Fibroblast of skin of right biceps (primary cell): ENCODE measurements around the gene POLG2.

Experiments
- DNase-seq: peaks from one replicate; pipeline ENCODE4 v3.0.0-alpha.2; 2013

The POLG2 gene

DNA sequence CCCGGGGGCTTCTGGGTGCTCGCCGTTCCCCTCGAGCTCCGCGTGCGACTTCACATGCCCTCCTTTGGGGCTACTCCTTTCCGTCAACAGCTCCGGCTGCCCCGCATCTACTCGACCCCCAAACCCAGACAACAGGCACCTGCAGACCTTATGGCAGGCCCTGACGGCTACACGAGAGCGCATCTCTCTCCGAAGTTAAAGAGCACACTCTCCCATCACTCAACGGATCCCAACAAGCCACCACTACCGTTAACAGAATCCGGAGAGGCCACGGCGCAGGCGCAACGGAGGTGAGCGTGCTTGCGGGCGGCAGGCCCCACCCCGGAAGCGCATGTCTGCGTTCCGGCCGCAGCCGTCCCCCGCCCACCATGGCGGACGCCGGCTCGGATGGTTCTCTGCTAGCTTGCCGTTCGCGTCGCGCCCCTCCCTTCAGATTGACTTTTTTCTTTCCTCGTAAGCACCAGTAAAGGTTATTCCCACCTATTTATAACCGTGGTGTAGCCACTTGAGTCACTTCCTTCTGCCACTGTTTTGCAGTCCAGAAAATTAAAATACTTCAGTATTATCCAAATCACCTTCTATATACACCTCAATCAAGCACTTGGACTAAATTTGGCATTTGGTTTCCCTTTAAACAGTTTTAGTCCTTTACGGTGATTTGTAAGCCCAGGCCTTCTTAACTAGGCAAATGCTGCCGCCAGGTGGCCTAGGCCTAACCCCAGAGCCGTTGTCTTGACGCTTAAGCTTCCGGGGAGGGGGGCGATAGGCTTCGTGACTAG is at the start of gene POLG2:
TSS of gene POLG2 (minus strand) at position 269 of the 779 bp plus-strand sequence. CDS start at position 183, 86 bp downstream.
- peak; percentile 92 for DNase-seq

DNA sequence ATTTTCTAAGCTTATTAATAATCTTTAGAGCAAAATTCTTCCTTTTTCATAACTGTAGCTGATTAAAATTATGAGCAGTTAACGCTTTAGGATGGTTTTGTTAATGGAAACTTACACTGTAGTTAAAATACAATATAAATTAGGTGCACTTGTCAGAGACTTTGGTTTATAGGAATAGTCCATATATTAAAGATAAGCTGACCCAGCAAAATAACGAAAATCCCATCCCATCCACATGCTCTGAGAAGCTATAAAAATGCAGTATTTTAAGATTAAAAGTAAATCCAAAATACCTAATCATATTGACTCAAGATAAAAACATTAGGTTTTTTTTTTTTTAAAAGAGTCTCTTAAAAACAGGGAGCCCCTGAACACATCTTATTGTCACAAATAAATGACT is 47.9 kb upstream of the POLG2 start:
- no peak for DNase-seq

DNA sequence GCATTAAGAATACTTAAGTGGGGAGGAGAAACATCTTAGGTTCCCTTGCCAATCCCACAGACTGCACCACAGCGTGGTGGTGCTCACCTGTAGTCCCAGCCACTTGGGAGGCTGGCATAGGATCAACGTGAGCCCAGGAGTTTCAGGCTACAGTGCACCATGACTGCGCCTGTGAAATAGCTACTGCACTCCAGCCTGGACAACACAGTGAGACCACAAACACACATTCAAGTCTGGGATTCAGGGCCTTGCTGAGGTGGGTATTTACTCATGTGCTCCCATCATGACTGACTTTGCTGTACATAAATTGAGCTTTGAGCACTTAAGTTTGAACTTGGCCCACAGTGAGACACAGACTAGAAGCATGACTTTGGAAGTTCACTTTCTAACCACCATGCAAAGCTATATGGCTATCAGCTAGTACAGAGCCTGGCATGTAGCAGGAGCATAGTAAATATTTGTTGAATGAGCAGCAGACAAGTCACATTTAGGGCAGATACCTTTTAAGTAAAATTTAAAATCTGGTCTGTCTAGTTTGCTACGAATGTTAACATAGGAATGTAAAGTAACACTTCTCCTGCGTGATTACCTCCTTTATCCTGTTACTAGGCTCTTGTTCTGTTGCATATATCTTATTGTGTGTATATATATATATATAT is 43.4 kb upstream of the POLG2 start:
- no peak for DNase-seq

DNA sequence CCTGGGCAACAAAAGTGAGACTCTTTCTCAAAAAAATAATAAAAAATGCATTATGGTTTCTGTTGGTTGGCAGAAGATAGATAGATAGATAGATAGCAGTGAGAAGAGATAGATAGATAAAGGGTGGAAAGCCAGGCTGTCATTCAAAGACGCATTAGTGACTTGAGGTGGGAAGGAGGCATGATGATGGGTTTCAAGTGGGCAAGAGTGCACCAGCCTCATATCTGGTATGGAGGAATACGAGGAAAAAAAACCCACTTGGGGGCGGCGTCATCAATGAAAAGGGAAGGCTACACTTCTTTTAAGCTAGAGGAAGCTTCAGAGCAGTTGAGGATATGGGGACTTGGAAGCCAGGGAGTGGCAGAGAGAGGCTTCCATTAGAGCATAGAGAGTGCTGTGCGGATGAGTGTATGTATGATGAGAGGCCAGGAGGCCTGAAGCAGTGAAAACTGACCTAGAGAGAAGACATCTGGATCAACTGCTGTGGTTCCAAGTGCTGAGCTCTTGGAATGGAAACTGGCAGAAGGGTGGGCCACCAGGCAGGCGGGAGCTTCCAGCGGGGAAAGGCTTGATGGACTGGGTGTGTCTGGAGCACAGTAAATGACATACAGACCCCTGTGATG is 41.8 kb upstream of the POLG2 start:
- DNase-seq, result no peak

DNA sequence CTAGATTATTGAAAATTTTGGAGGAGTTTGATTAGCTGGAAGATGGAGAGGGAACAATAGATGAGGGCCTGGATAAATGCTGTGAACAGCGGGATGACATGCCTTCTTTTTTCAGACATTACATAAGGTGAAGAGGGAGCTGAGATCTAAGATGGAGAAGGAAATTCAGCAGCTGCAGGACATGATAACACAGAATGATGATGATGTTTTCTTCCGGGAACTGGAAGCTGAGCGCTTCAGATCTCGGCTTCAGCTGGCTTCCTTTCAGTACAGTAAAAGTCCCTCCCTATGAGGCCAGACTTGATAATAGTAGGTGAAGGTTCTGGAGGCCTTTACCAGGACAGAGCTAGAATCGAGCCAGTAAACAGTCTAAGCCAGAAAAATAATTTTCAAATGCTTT is 40.6 kb upstream of the POLG2 start:
- no peak for DNase-seq

DNA sequence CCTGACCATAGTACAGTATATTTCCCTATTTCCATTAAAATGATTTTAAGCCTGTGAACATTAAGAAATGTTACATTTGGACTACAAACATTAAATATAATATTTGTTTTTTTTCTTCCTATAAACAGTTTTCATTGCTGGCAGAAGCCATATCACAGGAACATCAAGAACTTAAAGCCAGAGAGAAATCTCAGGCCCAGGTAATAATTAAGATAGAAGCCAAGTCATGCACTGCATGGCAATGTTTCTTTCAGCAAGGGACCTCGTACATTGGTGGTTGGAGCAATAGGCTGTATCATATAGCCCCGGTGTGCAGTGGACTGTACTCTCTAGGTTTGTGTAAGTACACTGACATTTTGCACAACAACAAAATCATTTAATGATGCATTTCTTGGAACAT is 40.1 kb upstream of the POLG2 start:
- no peak for DNase-seq

DNA sequence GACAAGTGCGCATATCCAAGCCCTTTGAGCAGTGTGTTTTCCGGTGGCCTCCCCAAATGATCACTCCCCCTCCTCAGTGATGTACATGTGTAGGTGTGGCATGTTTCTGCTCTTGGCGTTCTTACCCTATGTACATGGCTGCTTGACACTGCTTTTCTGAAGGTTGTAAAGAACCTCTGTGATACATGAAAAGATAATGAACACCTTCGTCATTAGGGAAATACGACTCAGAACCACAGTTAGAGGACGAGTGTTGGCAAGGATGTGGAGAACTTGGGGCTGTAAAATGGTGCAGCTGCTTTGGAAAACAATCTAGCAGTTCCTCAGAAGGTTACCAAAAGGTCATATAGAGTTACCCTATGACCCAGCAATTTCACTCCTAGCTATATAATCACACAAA is 38.5 kb upstream of the POLG2 start:
- no peak for DNase-seq

DNA sequence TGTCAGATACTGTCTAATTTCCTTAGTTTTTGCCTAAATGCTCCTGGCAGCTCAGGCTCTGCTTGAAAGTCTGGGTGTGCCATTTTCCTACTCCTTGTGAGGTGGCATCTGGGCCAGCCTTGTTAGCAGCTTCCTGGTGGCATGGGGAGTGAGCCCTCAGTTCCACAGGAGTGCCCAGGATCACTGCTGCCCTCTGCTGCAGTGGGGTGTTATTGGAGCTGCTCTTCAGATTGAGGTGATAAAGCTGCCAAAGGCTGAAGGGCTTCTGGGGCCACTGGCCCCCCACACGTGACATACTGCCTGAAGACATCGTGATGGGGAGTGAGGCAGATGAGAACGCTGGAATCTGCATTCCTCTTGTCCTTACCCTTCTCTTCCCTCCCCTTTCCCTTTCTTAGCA is 37.3 kb upstream of the POLG2 start:
- no peak for DNase-seq

DNA sequence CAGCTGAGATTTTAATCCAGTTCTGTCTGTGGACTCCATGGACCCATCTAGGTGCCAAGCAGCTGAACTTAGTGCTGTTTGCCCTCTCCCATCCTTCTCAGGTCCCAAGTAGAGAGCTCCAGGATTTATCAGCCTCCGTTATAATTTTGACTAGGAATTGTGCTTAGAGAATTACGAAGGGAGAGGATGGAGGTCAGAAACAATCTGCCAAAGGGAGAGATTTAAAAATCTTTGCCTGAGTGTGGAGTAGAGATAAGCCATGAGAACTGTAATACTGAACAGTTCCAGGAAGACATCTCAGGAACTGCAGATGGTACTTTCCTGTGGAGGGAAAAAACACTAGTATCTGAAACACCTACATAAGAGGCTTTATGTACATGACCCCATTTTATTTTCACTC is 36.9 kb upstream of the POLG2 start:
- no peak for DNase-seq

DNA sequence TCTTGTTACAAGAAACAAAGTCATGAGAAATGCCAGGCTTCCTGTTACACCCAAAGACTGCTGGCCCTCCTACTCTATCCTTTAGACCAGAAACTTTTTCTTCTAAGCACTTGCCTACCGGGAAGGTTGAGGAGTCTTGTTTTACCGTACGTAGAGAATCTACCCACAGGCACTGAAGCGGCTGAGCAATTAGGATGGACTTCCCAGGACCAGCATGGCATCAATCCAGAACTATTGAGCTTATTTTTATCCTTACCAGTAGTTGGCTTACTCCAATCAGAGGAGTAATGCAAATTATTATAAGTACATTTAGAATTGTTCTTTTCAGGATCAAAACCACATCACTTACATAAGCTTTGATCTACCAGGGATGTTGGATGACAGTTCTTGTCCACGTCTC is 35.6 kb upstream of the POLG2 start:
- no peak for DNase-seq

DNA sequence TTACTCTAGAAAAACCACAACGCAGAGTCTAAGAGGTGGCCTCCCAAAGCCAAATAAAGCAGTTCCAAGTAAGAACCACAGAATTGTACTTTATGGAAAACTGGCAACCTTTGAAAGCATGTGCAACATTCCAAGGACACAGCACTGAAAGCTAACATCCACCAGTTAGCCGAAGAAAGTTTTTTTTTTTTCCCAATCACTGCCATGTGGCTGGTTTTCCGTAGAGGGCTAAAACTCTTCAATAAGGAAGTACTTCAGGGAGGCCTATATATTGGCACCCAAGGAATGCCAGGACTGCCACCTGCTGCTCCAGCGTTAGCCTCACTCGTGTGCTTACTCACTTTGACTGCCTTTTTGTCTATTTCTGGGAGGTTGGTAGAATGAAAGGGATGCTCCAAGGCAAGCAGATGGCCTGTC is 35.1 kb upstream of the POLG2 start:
- peak; percentile 27 for DNase-seq

DNA sequence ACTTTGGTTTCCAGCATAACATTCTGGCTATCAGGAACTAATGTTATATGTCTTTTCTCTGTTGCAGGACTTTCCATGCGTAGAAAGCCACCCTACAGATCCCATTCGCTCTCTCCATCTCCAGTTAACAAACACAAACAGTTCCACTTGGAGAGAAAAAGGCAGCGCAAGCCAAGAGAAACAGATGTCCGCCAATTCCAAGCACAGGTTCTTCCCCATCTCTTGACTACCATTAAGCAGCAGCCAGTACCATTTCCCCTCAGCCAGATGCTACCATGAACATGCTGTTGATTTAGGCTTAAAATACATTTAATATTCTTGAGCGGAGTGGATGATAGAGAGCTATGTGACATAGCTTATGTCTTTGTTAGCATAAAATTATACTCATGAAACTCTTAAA is 32.4 kb upstream of the POLG2 start:
- DNase-seq, result no peak

DNA sequence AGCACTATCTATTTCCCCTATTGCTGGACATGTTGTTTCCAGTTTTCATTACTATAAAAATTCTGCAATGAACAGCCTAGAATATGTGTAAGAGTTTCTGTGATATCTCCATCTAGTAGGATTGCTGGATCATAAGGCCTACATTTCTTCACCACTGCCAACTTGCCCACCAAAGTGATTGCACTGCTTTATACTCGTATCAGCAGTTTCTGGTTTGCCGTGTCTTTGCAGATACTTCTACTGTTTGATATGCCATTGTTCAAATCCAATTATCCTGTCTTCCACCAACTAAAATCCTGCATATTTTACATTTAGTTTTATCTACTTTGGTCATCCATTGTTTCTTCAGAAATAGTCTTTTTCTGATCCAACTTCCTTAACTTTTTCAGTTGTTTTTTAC is 31.1 kb upstream of the POLG2 start:
- no peak for DNase-seq

DNA sequence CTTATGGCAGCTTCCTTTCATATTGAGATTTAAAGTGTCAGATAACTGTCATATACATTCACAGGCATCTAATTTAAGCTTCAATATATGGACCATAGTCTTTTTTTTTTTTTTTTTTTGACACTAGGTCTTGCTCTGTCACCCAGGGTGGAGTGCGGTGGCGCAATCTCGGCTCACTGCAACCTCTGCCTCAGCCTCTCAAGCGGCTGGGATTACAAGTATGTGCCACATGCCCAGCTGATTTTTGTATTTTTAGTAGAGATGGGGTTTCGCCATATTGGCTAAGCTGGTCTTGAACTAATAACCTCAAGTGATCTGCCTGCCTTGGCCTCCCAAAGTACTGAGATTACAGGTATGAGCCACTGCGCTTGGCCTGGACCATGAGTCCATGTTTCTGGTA is 23.5 kb upstream of the POLG2 start:
- DNase-seq, result no peak

DNA sequence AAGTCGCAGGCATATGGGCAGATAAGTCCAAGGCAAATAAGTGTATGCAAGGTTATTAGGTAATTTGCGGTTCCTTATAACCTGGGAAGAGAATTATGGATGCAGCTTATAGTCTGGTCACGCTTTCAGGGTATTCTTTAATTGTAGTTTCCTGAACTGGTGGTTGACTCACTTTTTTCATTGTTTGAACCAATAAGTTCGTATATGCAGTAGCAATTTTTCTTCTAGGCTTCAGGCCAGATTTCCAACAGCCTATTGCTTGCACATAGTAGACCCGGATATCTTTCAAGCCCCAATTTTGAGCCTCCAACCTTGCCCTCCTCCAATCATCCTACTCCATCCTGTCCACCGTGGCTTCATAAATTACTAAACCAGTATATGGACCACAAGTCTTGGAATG is 22.7 kb upstream of the POLG2 start:
- no peak for DNase-seq

DNA sequence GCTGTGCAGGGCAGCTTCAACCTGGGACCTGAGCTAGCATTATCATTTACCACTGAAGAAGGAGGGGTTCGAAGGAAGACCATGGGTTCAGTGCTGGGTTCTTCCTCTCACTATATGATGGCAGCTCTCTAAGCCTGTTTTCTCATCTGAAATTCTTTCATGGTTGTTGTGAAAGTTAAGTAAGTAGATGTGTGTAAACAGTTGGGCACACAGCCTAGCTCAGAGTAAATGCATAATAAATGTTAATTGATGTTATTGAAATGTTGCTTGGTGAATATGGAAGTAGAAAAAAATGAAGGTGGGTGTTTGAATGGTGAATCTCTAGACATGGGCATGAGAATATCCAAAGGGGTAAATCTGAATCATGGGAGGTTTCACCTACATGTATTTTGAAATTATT is 19.0 kb upstream of the POLG2 start:
- DNase-seq, result no peak

DNA sequence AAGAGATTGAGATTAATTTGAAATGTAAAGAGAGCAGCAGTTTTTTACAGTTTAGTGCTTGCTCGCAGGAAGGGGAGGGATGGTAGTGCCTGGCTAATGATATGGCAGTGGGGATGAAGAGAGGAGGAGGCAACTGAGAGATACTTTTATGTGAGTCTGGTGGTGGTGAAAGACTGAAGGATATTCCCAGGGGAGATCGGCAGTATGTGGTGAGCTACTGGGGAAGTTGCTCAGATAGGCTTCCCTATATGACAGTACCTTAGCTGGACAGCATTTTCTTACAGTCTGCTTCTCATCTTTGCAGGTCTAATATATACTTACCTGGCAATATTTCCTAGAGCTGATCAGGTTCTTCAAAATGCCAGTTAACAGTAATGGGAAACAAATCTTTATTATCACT is 18.6 kb upstream of the POLG2 start:
- no peak for DNase-seq

DNA sequence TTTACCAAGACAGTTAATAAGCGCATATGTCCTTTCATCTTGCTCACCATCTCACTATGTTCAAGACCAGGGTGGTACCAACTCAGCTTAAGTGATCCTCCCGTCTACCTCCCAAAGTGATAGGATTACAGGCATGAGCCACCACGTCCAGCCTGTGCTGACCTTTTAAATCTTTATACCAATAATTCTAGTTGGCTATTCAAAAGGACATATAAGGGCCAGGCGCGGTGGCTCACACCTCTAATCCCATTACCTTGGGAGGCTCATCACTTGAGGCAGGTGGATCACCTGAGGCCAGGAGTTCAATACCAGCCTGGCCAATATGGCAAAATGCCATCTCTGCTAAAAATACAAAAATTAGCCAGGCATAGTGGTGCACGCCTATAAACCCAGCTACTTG is 12.3 kb upstream of the POLG2 start:
- no peak for DNase-seq

DNA sequence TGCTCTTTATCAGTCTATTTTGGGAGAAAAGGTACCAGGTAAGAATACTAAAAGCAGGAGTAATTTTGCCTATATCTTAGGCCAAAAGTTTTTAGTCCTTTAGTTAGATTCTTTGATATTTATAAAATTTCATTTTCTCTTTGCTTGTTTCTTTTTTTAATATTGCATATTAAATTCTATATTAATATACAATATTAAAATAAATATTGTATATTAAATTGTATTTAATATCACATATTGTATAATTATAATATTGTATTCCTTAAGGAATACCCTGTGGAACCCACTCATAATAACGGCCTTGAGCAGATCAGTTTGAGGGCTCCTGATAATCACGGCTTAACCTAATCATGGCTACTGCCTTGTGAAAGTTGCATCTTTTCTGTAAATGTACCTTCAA is 11.8 kb upstream of the POLG2 start:
- no peak for DNase-seq

DNA sequence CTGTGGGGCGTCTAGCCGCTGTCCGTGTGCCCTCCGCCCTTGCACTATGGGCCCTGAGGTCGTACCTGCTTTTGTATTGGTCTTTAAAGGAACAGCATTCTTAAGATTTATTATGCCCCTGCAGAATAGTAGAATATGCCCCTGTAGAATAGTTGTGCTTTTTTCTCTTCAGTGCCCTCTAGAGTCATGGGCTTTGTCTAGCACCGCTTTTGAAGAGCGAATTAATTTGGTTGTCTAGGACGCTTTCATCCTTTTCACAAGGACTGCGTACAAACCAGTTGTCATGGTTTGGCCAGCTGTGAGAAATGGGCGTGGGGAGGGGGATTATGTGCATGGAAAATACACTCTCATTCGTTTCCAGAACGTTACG is 10.5 kb upstream of the POLG2 start:
- peak; percentile 73 for DNase-seq

DNA sequence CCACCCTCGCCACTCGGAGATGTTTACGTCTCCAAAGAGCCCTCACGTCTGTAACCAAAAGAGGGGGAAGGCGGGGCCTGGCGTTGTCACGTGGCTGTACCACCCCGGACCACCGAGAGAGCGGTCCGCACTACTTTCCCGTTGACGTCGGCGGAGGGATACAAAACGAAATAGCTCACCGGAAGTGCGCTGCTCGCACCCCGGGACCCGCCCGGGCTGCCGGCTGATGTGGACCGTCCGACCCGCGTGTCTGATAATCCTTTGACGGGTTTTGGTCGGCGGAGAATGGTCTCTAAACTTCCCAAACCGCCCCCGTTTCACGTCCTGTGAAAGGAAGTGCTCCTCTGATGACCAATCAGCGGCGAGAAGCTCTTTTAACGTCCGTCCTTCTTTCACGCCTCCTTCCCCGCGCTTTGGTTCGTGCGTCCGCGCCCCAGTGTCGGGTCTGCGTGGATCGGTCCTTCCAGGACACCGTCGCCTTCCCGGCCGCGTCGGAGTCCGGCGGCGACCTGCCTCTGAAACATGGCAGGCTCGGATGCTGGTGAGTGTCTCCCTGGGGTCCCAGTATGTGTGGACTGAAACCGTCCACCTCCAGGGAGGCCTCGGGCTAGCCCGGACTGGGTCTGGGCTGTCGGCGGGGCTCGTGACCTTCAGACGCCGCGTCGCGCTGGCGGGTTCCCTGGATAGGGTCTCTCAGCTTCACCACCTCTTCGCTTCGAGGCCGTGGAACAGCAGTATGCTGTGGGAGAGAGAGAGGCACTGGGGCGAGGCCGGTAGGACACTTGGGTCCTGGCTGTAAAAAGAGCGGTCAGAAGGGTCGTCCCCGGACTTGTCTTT is 9.9 kb upstream of the POLG2 start, which contains the start of gene CEP95:
TSS of gene CEP95 (plus strand) at position 402 of the 837 bp plus-strand sequence. CDS start at position 523, 121 bp downstream.
- peak; percentile 99 for DNase-seq

DNA sequence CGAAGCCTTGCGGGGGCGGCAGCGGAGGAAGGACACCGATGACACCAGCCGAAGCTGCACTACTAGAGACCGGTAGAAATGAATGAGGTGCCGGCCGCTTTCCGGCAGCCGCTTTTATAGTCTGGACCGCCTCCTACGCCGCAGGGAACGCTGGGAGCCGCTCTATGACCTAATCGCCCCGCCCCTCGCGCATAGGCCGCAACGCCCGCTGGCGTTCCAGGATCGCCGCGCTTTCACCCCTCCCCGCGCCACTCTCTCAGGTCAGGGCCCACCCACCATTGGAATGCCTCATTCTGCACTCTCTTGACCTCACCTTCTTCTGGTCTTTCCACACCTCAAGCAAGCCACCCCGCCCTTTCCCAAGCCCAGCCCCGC is 9.3 kb upstream of the POLG2 start, which contains the start of gene DDX5:
TSS of gene DDX5 (minus strand) at position 89 of the 375 bp plus-strand sequence. CDS start 170 bp downstream, outside the sequence.
- DNase-seq, result peak; percentile 97
